H9 (cell line): ENCODE data around the gene LDB1. TPM values are rescaled to one million over a fixed set of nuclear protein-coding genes. Genes with fewer than 3 reads are reported as not detected.

Experiments
- DNase-seq: peaks from one replicate; pipeline ENCODE4 v3.0.0-alpha.2; 2017
- H2AFZ ChIP-seq: one replicate; pipeline ENCODE4 v1.6.1; 2013; ENCODE audit warnings: mild to moderate bottlenecking, low read length, control low read depth, moderate library complexity
- H2AK5ac ChIP-seq: 2 replicates; pipeline ENCODE4 v1.6.1; 2013; ENCODE audit warnings: low read length, control low read depth, mixed read lengths; ENCODE audit not compliant: insufficient read length
- H2BK120ac ChIP-seq: one replicate; pipeline ENCODE4 v1.6.1; 2013; ENCODE audit warnings: low read depth, mild to moderate bottlenecking, low read length, control low read depth, inconsistent platforms; ENCODE audit not compliant: poor library complexity, severe bottlenecking
- H2BK12ac ChIP-seq: 2 replicates; pipeline ENCODE4 v1.6.1; 2013; ENCODE audit warnings: low read length, control low read depth, mixed read lengths, low read depth; ENCODE audit not compliant: insufficient read length
- H2BK15ac ChIP-seq: 2 replicates; pipeline ENCODE4 v1.6.1; 2013; ENCODE audit warnings: low read depth, low read length, control low read depth
- H2BK20ac ChIP-seq: one replicate; pipeline ENCODE4 v1.6.1; 2013; ENCODE audit warnings: low read depth, mild to moderate bottlenecking, low read length, control low read depth, inconsistent platforms; ENCODE audit not compliant: poor library complexity, severe bottlenecking
- H2BK5ac ChIP-seq: 2 replicates; pipeline ENCODE4 v1.6.1; 2013; ENCODE audit warnings: low read length, control low read depth, mixed read lengths; ENCODE audit not compliant: insufficient read length
- H3K14ac ChIP-seq: 2 replicates; pipeline ENCODE4 v1.6.1; 2013; ENCODE audit warnings: low read length, control low read depth; ENCODE audit not compliant: insufficient read depth
- H3K18ac ChIP-seq: 2 replicates; pipeline ENCODE4 v1.6.1; 2013; ENCODE audit warnings: low read depth, mild to moderate bottlenecking, mixed read lengths, low read length, control low read depth; ENCODE audit not compliant: insufficient read length
- H3K23ac ChIP-seq: 2 replicates; pipeline ENCODE4 v1.6.1; 2013; ENCODE audit warnings: low read length, control low read depth, mixed read lengths, low read depth; ENCODE audit not compliant: insufficient read length
- H3K23me2 ChIP-seq: 2 replicates; pipeline ENCODE4 v1.6.1; 2013; ENCODE audit warnings: low read depth, mild to moderate bottlenecking, mixed read lengths, low read length, control low read depth; ENCODE audit not compliant: insufficient read length, poor library complexity, severe bottlenecking
- H3K27ac ChIP-seq: 2 replicates; pipeline ENCODE4 v1.5.1; 2013; ENCODE audit warnings: low read length, control low read depth, mixed read lengths, low read depth; ENCODE audit not compliant: insufficient read length
- H3K27me3 ChIP-seq: 2 replicates; pipeline ENCODE4 v1.6.1; 2013; ENCODE audit warnings: low read length, control low read depth, inconsistent platforms; ENCODE audit not compliant: insufficient read depth
- H3K4ac ChIP-seq: 2 replicates; pipeline ENCODE4 v1.6.1; 2013; ENCODE audit warnings: low read depth, mild to moderate bottlenecking, control low read depth, inconsistent platforms, low read length, moderate library complexity
- H3K4me1 ChIP-seq: 2 replicates; pipeline ENCODE4 v1.6.1; 2013; ENCODE audit warnings: low read length, control low read depth, inconsistent platforms; ENCODE audit not compliant: insufficient read depth
- H3K4me2 ChIP-seq: 2 replicates; pipeline ENCODE4 v1.6.1; 2013; ENCODE audit warnings: low read length, control low read depth, mixed read lengths; ENCODE audit not compliant: insufficient read length, insufficient read depth
- H3K56ac ChIP-seq: 2 replicates; pipeline ENCODE4 v1.6.1; 2013; ENCODE audit warnings: low read depth, mild to moderate bottlenecking, mixed read lengths, low read length, control low read depth; ENCODE audit not compliant: insufficient read length
- H3K79me1 ChIP-seq: 2 replicates; pipeline ENCODE4 v1.6.1; 2013; ENCODE audit warnings: low read depth, mild to moderate bottlenecking, moderate library complexity, low read length, control low read depth, inconsistent platforms; ENCODE audit not compliant: insufficient read depth, poor library complexity, severe bottlenecking
- H3K79me2 ChIP-seq: 2 replicates; pipeline ENCODE4 v1.6.1; 2013; ENCODE audit warnings: low read length, control low read depth, inconsistent platforms; ENCODE audit not compliant: insufficient read depth
- H3K9ac ChIP-seq: 2 replicates; pipeline ENCODE4 v1.6.1; 2013; ENCODE audit warnings: low read length, control low read depth, mixed read lengths; ENCODE audit not compliant: insufficient read length; ENCODE audit errors: extremely low read depth
- H3K9me3 ChIP-seq: one replicate; pipeline ENCODE4 v1.6.1; 2013; ENCODE audit warnings: low read depth, low read length, inconsistent platforms; ENCODE audit not compliant: control insufficient read depth
- H3T11ph ChIP-seq: one replicate; pipeline ENCODE4 v1.6.1; 2013; ENCODE audit warnings: mild to moderate bottlenecking, low read length, control low read depth, inconsistent platforms
- H4K20me1 ChIP-seq: one replicate; pipeline ENCODE4 v1.6.1; 2013; ENCODE audit not compliant: control insufficient read depth, insufficient read length, insufficient read depth
- H4K5ac ChIP-seq: 2 replicates; pipeline ENCODE4 v1.6.1; 2013; ENCODE audit warnings: low read depth, mild to moderate bottlenecking, mixed read lengths, low read length, control low read depth; ENCODE audit not compliant: insufficient read length
- H4K8ac ChIP-seq: replicated peaks from 2 replicates; pipeline ENCODE4 v1.6.1; 2013; ENCODE audit warnings: low read length, control low read depth, mixed read lengths, low read depth; ENCODE audit not compliant: insufficient read length
- H4K91ac ChIP-seq: 2 replicates; pipeline ENCODE4 v1.6.1; 2013; ENCODE audit warnings: low read depth, mild to moderate bottlenecking, moderate library complexity, mixed read lengths, low read length, control low read depth; ENCODE audit not compliant: insufficient read length
- H3K27ac Mint-ChIP-seq, 3 experiments: 2 replicates in 2 of 3; 3 replicates in 1 of 3; pipeline ENCODE4 v1.8.0; 2020 to 2021; ENCODE audit warnings: mixed read lengths in 3 of 3, mild to moderate bottlenecking in 1 of 3, moderate library complexity in 1 of 3
- H3K27me3 Mint-ChIP-seq: 2 replicates; pipeline ENCODE4 v1.8.0; 2021; ENCODE audit warnings: low read depth, mild to moderate bottlenecking, moderate library complexity, mixed read lengths
- H3K36me3 Mint-ChIP-seq, 3 experiments: 2 replicates in 2 of 3; 3 replicates in 1 of 3; pipeline ENCODE4 v1.8.0; 2020 to 2021; ENCODE audit warnings: low read depth in 3 of 3, mixed read lengths in 3 of 3; ENCODE audit not compliant: insufficient read depth in 1 of 3
- H3K4me1 Mint-ChIP-seq, 2 experiments: 2 replicates each; pipeline ENCODE4 v1.8.0; 2020; ENCODE audit warnings: mixed read lengths in 2 of 2
- H3K4me3 Mint-ChIP-seq, 2 experiments: 2 replicates in 1 of 2; 3 replicates in 1 of 2; pipeline ENCODE4 v1.8.0; 2020 to 2021; ENCODE audit warnings: mild to moderate bottlenecking in 2 of 2, mixed read lengths in 2 of 2, moderate library complexity in 1 of 2
- H3K9me3 Mint-ChIP-seq, 2 experiments: 2 replicates in 1 of 2; 3 replicates in 1 of 2; pipeline ENCODE4 v1.8.0; 2020; ENCODE audit warnings: mild to moderate bottlenecking in 2 of 2, mixed read lengths in 2 of 2, moderate library complexity in 1 of 2
- WGBS: extraction: QIAGEN DNeasy Blood & Tissue Kit; methylation state at CpG from one replicate; pipeline ENCODE4 v1.1.7; 2013; ENCODE audit warnings: missing lambda C conversion rate, low lambda C conversion rate, mixed read lengths; ENCODE audit not compliant: insufficient read length; ENCODE audit errors: extremely low coverage; 5-methylcytosine and 5-hydroxymethylcytosine counted together
- total RNA-seq: library from RNA; stranded (reverse); gene quantifications from 2 replicates; pipeline ENCODE4 v1.2.1, GENCODE V29; 2021
- TF ChIP-seq, protein P1 (sequence below): fragments of 200-600 bp; sonication (generic); conservative IDR thresholded peaks from 3 replicates; pipeline ENCODE4 v1.8.0; 2021; ENCODE audit warnings: antibody characterized with exemption, mild to moderate bottlenecking

LDB1 gene
- total RNA-seq, 1 experiment from 2014 or later = 80.5 TPM

DNA sequence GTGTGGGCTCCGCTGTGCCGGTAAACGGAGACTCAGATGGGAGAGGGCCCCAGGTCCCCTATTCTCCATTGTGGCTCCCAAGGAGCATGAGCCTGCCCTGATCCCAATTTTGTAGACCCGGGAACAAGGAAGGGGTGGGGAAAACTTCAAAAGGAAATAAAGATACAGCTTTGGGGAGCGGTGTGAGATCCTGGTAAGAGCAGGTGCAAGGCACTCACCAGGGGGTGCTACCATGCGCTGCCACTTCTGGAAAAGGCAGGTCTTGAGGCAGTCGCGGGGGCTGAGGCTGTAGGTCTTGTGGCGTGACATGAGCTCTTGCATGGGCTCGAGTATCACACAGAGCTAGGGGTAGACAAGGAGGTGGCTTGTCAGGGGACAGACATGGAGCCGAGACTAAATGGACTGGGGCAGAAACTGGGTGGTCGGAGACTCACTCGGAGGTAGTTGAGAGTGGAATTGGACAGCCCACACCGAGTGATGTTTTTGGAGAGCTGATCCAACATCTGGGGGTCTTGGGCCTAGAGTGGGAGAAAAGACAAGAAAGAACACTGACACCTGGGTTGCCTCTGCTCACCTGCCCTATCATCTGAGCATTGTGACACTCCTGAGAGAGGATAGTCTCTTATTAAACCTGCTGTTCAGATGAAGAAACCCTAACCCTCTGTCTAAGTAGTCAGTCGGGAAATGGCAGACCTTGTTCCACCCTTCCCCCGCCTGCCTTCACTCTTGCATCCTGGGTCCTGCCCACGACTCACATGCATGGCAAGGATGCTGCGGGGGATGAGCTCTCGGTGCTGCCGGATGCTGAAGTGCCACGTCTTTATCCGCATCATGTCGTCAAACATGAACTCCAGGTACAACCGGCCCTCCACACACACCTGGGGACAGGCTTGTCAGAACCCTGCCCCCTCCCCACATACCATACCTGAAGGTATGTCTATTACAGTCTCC is 10.7 kb downstream of the LDB1 start:
- Histone ChIP-seq H4K91ac (no peak overlapping the region), H3K56ac (no peak overlapping the region), H4K5ac (no peak overlapping the region), H2BK15ac (no peak overlapping the region), H3K4me1 (peaks cover 7% of the 10 kb centered on the region), H2BK120ac (no peak overlapping the region), H3T11ph (no peak overlapping the region), H3K9ac (no peak overlapping the region), H4K20me1 (peaks cover 3% of the 10 kb centered on the region), H2BK12ac (no peak overlapping the region), H3K9me3 (no peaks in the 10 kb centered on the region), H3K79me1 (peaks cover 8% of the 10 kb centered on the region), H3K4me2 (no peak overlapping the region), H2BK20ac (no peak overlapping the region), H2BK5ac (no peak overlapping the region), H3K27me3 (no peaks in the 10 kb centered on the region), H3K14ac (no peak overlapping the region), H2AFZ (no peak overlapping the region), H2AK5ac (no peak overlapping the region), H3K23ac (no peak overlapping the region), H3K4ac (no peak overlapping the region), H3K18ac (no peak overlapping the region), H4K8ac (no peak overlapping the region), H3K23me2 (peaks cover 11% of the 10 kb centered on the region), H3K27ac (no peak overlapping the region), H3K79me2 (peaks cover 19% of the 10 kb centered on the region; the same call in 1 of the 2 replicates)
- Mint-ChIP-seq H3K27me3 (no peaks in the 10 kb centered on the region), H3K9me3 (no peaks in the 10 kb centered on the region), H3K36me3 (peaks cover 38 to 56% (median 55%) of the 10 kb centered on the region in 3 experiments), H3K4me1 (peaks cover 18 to 24% of the 10 kb centered on the region in 2 experiments), H3K27ac (peak overlapping the region in 2 of 3 experiments; percentile 24 to 86; a peak in 2 of 7 replicates), H3K4me3 (no peak overlapping the region)
- no CpG with 5 or more reads among the region's 24 CpGs for WGBS
- DNase-seq = no peak
- TF ChIP-seq, protein P1, sequence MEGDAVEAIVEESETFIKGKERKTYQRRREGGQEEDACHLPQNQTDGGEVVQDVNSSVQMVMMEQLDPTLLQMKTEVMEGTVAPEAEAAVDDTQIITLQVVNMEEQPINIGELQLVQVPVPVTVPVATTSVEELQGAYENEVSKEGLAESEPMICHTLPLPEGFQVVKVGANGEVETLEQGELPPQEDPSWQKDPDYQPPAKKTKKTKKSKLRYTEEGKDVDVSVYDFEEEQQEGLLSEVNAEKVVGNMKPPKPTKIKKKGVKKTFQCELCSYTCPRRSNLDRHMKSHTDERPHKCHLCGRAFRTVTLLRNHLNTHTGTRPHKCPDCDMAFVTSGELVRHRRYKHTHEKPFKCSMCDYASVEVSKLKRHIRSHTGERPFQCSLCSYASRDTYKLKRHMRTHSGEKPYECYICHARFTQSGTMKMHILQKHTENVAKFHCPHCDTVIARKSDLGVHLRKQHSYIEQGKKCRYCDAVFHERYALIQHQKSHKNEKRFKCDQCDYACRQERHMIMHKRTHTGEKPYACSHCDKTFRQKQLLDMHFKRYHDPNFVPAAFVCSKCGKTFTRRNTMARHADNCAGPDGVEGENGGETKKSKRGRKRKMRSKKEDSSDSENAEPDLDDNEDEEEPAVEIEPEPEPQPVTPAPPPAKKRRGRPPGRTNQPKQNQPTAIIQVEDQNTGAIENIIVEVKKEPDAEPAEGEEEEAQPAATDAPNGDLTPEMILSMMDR = no peak
